ENCODE data around the gene GRM5. TPM values are rescaled to one million over a fixed set of nuclear protein-coding genes. Genes with fewer than 3 reads are reported as not detected.

GRM5 gene
- total RNA-seq, 1 experiment from 2014 or later = not detected

DNA sequence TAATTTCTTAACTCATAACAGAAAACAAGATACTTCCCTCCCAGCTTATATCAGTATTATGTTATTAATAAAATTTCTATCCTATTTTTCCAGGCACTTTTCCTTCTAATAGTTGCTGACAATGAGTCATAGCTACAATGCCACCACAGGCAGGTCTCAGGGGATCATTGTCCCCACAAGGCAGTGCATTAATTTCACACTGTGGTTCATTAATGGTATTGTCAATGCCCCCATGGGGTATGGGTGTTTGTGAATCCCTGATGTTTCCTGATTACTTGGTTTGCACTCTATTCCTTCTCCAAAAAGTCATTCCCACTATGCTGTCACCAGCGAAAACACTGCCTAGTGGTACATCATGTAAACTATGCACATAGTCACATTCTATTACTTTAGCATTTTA is 382.8 kb downstream of the GRM5 start:
- BruUV-seq (replicated peaks) = no TSS peak
- H3K9me2 ChIP-seq (ENCODE audit: insufficient read depth) = no peaks in the 10 kb centered on the region
- H3K4me2 ChIP-seq = no peak overlapping the region
- no peaks in the 10 kb centered on the region for H4K20me1 ChIP-seq (ENCODE audit: insufficient read depth)
- H3K79me2 ChIP-seq (ENCODE audit: low read depth) = no peaks in the 10 kb centered on the region
- H3K4me3 ChIP-seq = no peak overlapping the region
- H3K4me1 ChIP-seq (replicated peaks; ENCODE audit: insufficient read depth) = no peaks in the 10 kb centered on the region
- no peak for DNase-seq
- no peaks in the 10 kb centered on the region for H3K36me3 ChIP-seq (ENCODE audit: low read depth)
- TF ChIP-seq, protein P1, sequence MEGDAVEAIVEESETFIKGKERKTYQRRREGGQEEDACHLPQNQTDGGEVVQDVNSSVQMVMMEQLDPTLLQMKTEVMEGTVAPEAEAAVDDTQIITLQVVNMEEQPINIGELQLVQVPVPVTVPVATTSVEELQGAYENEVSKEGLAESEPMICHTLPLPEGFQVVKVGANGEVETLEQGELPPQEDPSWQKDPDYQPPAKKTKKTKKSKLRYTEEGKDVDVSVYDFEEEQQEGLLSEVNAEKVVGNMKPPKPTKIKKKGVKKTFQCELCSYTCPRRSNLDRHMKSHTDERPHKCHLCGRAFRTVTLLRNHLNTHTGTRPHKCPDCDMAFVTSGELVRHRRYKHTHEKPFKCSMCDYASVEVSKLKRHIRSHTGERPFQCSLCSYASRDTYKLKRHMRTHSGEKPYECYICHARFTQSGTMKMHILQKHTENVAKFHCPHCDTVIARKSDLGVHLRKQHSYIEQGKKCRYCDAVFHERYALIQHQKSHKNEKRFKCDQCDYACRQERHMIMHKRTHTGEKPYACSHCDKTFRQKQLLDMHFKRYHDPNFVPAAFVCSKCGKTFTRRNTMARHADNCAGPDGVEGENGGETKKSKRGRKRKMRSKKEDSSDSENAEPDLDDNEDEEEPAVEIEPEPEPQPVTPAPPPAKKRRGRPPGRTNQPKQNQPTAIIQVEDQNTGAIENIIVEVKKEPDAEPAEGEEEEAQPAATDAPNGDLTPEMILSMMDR (conservative IDR thresholded peaks at IDR 0.05) = no peak
- TF ChIP-seq EZH2 (IDR thresholded peaks at IDR 0.05; ENCODE audit: low read depth) = no peak
- H3K9me3 ChIP-seq (ENCODE audit: insufficient read depth, low read depth) = no peaks in the 10 kb centered on the region
- H3K27me3 ChIP-seq (ENCODE audit: insufficient read depth, low read depth) = no peaks in the 10 kb centered on the region
- H3F3A ChIP-seq (ENCODE audit: insufficient read depth, low read depth) = no peaks in the 10 kb centered on the region
- H2AFZ ChIP-seq = no peak overlapping the region
- no peak overlapping the region for H3K27ac ChIP-seq
- ChIA-PET CTCF (no interaction called here), POLR2A (ENCODE audit: unreplicated experiment) (no interaction called here)
- intact Hi-C loops (cut with micrococcal nuclease; ENCODE audit: unreplicated experiment) = no loop called here

- Histone ChIP-seq H3F3A (ENCODE audit: insufficient read depth, low read depth) (no peaks in the 10 kb centered on the region), H3K4me2 (no peak overlapping the region), H3K9me2 (ENCODE audit: insufficient read depth) (no peaks in the 10 kb centered on the region), H3K9me3 (ENCODE audit: insufficient read depth, low read depth) (no peaks in the 10 kb centered on the region), H2AFZ (no peak overlapping the region), H3K27me3 (ENCODE audit: insufficient read depth, low read depth) (no peaks in the 10 kb centered on the region), H3K4me1 (replicated peaks; ENCODE audit: insufficient read depth) (no peaks in the 10 kb centered on the region), H4K20me1 (ENCODE audit: insufficient read depth) (no peaks in the 10 kb centered on the region), H3K27ac (no peak overlapping the region), H3K79me2 (ENCODE audit: low read depth) (no peaks in the 10 kb centered on the region), H3K36me3 (ENCODE audit: low read depth) (no peaks in the 10 kb centered on the region), H3K4me3 (no peak overlapping the region)
- no TSS peak for BruUV-seq (replicated peaks)
- intact Hi-C loops (cut with micrococcal nuclease; ENCODE audit: unreplicated experiment) = no loop called here
- no peak for TF ChIP-seq EZH2 (IDR thresholded peaks at IDR 0.05; ENCODE audit: low read depth)
- TF ChIP-seq, protein P1 (conservative IDR thresholded peaks at IDR 0.05) = no peak
- ChIA-PET POLR2A (ENCODE audit: unreplicated experiment) (no interaction called here), CTCF (no interaction called here)
- DNase-seq = no peak
These were observed 385.0 kb downstream of the GRM5 start for GRCh38 chr11:88680806-88681205.

GRCh38 chr11:88666364-88666763 is 399.4 kb downstream of the GRM5 start:
- no TSS peak for BruUV-seq (replicated peaks)

More at GRCh38 chr11:88666364-88666763, 399.4 kb downstream of the GRM5 start:
- Histone ChIP-seq H2AFZ (no peak overlapping the region), H3K27me3 (ENCODE audit: insufficient read depth, low read depth) (no peaks in the 10 kb centered on the region), H3F3A (ENCODE audit: insufficient read depth, low read depth) (no peaks in the 10 kb centered on the region), H3K4me2 (no peak overlapping the region), H3K9me3 (ENCODE audit: insufficient read depth, low read depth) (no peaks in the 10 kb centered on the region), H3K4me3 (no peak overlapping the region), H3K36me3 (ENCODE audit: low read depth) (no peaks in the 10 kb centered on the region), H3K27ac (no peak overlapping the region), H3K79me2 (ENCODE audit: low read depth) (no peaks in the 10 kb centered on the region), H3K9me2 (ENCODE audit: insufficient read depth) (no peaks in the 10 kb centered on the region), H4K20me1 (ENCODE audit: insufficient read depth) (no peaks in the 10 kb centered on the region), H3K4me1 (replicated peaks; ENCODE audit: insufficient read depth) (no peaks in the 10 kb centered on the region)
- POLR2A ChIA-PET (ENCODE audit: unreplicated experiment) = no interaction called here
- intact Hi-C loops (cut with micrococcal nuclease; ENCODE audit: unreplicated experiment) = no loop called here
- TF ChIP-seq EZH2 (IDR thresholded peaks at IDR 0.05; ENCODE audit: low read depth) = no peak
- TF ChIP-seq, protein P1 (conservative IDR thresholded peaks at IDR 0.05) = no peak
- DNase-seq = no peak
- CTCF ChIA-PET = no interaction called here

Measured in PC-9 (cell line).